ENCODE measurements around the gene ANO1.

ANO1 gene

DNA sequence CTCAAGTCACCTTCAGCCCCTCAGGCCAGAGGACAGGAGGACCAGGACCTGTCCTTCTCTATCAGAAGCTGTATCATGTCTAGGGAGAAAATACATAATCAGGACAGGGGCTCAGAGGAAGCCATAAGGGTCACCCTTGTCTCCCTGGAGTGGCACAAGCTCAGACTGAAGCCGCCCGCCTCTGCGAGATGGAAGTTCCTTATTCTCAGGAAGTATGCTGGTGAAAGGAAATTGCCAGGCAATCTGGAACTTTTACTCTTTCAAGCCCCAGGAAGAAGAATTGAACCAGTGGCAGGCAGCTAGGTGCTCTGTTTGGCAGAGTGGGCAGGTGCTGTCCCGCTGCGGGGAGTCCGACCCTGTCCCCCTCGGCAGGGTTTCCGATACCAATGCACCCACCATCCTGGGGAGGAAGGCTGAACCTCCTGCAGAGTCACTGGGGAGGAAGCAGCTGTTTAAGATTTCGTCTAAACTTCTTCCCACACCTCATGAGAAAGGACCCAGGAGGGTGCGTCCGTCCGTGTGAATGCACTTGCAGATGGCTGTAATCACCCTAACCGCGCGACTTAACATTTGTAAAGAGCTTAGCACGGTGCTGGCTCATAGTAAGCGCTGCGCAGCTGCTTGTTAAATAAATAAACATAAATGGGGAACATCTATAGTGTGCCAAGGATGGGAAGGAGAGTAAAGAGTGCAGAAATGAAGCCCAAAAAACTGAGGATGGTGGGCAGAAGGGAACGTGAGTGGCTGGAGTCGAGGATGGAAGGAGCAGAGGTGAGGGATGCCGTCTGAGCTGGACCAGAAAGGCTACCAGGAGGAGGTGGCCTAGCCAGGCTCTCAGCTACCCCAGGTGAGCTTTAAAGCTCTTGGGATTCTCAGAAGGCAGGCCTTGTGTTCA lies 5.0 kb upstream of the ANO1 start:
- no peak for DNase-seq (ENCODE audit: low read depth in 3 of 3)

DNA sequence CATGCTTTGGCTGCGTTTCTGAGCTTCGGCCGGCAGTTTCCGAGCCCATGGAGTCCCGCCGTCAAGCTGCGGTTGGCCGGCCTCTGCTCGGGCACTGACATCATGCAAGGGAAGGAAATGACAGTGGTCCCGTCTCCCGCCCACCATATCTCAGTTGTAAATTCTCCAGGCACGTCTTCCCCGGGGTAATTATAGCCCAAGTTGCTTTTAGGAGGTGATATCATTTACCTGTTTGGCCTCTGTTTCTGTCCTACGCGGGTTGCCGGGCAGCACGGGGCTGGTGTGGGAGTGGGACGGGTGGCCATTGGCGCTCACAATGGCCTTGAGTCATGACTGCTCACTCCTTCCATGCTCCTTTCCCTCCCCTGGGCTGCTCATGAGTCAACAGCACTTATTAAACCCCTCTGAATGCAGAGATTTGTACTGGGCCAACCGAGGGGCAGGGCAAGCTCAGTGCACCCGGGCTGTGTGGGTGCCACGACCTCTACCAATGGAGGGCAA lies 4.2 kb upstream of the ANO1 start:
- no peak for DNase-seq (ENCODE audit: low read depth in 3 of 3)

DNA sequence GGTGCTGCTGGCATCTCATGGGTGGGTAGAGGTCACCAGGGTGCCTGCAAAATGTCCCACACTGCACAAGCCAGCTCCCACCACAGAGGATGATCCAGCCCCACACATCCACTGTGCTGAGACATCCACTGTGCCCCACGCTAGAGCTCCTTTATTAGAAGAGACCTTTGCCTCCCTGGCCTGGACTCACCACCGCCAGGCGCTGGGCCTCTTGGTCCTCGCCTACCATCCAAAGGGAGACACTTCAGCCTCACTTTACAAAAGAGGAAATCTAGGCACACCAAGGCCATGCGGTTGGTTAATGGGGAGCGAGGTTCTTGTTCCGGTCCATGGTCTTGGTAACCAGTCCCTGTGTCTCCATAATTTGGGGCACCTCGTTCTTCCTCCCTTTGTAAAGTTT lies 3.4 kb upstream of the ANO1 start:
- DNase-seq (ENCODE audit: low read depth in 3 of 3), result no peak

DNA sequence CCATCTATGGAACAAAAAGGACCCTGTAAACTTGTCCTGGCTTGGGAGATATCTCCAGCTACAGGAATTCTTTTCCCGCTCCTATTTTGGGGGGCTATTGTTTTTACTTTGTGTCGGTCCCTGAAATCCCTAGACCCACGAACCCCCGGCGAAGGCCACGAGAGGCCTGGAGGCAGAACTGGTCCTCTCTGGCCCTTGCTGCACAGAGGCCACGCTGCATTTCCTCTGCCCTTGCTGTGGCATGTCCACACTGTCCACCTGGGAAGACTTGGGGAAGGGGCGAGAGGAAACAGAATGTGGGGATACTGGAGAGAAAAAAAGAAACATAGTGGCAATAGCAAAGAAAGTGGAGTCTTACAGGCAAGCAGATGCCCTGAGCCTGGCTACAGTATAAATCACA lies 2.3 kb upstream of the ANO1 start:
- DNase-seq (ENCODE audit: low read depth in 3 of 3), result no peak

DNA sequence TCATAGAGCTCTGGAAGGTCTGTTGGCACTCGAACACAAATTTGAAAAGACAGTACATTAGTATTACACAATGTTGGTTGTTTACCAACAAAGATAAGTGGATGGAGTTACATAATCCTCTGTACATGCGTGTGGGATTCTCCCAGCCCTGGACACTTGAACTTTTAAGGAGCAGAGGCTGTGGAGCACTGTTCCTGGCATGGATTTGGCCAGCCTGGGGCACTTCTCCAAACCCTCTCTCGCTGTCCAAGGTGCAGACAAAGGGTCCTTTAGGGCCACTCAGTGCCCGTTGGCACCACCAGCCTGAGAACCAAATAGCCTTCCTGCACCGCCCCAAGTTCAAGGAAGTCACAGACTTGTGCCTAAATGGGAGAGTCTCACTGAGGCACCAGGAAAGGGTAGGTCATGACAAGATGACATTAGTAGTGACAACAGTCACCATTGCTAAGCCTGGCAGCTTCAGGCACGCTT lies 1.6 kb upstream of the ANO1 start:
- DNase-seq (ENCODE audit: low read depth in 3 of 3), result no peak

DNA sequence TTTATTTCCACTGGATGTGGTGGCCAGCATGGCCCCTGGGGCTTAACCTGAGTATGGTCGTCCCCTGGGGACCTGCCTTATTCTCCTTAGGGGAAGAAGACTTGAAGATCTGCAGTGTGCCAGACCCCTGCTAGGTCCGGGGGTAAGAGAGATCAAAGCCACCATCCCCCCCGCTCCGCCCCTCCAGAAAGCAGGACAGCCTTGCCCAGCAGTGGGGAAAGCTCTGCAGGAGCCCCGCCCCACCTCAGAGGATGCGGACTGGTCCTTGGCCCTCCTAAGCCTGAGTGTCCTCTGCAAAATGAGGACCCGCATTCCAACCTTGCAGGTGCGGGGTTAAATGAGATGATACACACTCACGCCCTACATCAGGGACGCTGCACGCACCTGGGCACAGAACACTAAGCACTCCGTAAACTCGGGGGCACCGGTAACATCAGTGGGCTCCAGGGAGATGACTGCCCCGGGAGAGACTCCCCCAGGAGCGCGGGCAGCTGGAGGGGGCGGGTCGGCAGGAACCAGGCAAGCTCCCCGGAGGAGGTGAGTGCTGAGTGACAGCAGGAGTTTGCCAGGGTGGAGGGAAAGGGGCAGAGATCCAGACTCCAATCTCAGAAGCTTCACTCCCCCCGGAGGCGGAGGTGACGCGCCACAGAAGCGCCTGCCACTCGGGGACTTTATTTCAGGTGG lies 564 bp upstream of the ANO1 start:
- no peak for DNase-seq (ENCODE audit: low read depth in 3 of 3)

DNA sequence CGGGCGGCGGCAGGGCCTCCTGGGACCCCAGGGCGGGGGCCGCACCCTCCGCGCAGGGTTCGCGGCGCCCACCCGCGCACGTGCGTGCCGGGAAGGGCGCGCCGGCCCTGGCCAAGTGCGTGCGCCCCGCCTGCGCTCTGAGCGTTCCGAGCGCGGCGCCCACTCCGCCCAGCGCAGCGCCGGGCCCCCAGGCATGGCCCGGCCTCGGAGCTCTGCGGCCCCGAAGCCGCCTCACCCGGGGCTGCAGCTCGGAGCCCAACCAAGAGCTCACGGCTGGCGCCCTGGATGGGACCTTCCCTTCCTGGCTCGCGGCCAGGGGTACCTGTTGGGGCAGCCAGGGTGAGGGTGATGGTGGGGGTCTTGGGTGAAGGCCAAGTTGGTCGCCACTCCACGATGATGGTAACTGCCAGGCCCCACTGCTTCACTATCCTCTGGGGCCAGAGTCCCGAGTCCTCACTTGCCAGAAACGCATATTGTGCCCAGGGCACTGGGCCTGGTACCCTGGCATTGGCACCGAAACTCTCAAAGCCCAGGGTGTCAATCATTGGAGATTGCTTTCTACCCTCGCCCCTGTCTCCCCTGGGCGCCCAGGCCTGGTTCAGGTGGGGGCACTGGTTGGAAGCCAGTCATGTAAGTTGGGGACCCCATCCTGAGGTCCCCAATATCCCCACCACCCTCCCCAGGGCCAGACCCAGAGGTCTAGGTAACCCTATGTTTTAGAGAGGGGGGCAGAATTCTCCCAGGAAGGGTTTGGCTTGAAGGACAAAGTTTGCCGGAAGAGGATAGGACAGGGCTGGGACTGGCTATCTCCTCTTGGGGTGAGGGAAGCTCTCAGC lies 882 bp downstream of the ANO1 start:
- no peak for DNase-seq (ENCODE audit: low read depth in 3 of 3)

DNA sequence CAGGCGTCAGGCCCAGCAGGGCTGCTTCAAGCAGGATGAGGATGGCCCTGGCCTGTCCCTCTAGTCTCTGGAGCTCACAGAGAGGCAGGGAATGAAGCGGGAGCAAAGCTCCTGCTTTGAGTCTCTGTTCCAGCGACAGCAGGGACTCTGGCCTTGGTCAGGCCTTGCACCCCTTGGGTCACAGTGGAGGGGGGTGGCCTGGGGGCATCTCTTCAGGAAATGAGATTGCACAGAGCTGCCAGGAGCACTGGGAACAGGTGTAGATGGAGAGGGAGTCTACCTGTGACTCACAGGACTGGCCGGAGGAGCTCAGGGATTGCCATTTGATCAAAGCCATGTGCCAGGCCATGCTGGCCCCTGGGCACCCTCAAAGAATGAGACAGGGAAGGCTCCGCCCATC lies 1.6 kb downstream of the ANO1 start:
- no peak for DNase-seq (ENCODE audit: low read depth in 3 of 3)

DNA sequence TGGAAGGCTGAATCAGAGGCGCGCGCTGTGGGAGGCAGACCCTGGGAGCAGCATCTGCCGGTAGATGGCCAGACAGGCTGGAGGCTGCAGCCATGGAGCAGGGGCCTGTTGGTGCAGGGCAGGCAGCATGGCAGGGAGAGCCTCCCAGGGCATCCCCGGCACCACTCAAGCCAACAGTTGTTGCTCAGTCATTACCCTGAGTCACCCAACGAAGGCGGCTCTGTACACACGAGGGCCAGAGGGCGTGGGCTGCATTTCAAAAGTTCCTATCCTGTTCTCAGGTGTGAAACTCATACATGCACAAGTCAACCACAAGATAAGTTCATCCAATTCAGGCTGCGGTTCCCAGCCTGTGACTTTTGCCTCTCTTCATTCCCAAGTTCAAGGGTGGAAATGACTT lies 2.6 kb downstream of the ANO1 start:
- DNase-seq (ENCODE audit: low read depth in 3 of 3), result no peak

DNA sequence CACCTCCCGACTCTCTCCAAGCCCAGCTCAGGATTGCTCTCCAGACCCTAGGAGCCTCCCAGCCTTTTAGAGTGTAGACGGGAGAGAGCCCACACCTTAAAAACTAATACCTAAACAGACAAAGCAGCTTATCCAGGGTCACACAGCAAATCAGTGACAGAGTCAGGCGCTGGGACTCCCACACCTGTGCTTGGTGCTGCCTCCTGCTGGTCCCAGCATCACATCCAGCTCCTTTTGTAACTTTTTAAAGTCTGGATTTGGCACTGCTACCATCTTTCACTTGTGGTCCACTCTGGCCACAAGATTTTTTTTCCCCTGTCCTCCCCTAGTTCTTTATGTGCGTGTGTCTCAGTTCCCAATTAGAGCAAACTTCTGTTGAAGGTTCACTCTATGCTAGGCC lies 4.7 kb downstream of the ANO1 start:
- no peak for DNase-seq (ENCODE audit: low read depth in 3 of 3)

DNA sequence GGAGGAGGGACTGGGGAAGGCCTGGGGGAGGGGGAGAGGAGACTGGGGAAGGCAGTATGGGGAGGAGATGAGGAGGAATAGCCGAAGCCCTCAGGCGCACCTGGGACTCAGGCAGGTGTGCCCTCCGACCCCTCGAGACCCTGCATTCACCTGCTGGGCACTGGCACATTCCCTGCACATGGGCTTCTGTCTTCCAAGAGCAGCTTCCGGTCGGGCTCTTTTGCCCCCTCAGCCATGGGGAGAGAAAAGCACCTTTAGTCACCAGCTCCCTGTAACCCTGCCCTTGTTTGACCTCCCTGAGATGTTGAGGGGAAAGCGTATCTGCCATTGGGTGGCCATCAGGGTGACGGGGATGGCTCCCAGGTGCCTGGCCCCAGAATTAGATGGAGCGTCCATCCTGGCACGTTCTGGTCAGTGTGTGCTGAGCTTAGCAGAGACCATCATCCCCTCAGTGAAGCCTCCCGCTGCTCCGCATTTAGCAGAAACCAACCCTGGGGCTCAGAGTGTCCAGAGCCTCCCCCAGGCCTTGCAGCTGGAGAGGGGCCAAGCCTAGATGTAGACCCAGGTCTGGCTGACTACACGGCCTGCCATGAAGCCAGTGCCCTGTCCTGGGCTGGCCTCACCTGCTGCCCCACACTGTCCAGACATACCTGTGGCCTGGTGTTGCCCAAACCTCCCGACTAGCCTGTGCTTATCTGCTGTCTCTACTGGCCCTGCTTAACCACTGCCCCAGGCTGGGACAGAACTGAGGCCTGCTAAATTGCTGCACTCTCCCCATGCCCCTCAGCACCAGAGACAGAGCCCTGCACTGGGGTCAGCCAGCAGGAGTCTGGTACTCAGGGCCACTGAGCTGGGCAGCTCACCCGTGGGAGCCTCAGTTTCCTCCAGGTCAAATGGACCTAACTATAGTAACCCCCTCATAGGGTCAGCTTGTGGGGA lies 6.2 kb downstream of the ANO1 start:
- no peak for DNase-seq (ENCODE audit: low read depth in 3 of 3)

DNA sequence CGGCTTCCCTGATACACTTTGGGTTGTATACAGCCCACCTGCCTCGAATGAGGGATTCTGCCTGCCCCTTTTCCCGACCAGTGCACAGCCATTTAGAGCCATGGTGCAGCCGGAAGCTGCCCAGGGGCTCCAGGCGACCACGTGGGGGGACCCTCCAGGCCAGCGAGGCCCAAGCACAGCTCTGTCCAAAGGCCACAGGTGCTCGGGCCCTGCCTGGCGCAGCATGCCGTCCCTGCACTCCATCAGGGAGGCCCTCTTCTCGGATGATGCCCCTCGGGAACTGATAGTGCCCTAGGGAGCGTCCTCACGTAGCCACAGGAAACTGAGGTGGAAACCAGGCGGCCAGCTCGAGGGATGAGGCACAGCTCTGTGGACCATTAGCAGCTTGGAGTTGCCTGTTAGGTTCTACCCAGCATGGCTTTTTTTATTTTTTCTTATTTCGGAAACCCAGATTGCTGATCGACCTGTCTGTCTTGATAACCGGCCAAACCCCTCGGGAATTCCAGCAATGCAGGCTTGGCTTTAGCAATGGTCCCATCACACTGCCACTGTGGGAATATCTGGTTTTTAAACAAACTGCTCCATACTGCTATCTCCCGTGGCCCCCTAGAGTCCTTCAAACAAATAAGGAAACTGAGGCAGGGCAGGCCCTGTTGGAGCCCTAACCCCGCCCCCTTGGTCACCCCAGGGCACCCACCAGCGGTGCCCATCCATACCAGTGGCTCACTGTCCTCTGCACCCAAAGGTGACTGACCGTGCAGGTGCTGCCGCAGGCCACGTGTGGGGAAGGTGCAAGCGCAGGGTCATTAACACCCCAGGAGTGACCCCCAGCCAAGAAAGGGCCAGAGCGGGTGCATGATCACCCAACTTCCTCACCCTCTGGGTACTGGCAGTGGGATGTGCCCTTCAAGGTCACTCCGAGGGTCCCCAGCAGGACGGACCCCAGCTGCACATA lies 8.0 kb downstream of the ANO1 start:
- no peak for DNase-seq (ENCODE audit: low read depth in 3 of 3)

DNA sequence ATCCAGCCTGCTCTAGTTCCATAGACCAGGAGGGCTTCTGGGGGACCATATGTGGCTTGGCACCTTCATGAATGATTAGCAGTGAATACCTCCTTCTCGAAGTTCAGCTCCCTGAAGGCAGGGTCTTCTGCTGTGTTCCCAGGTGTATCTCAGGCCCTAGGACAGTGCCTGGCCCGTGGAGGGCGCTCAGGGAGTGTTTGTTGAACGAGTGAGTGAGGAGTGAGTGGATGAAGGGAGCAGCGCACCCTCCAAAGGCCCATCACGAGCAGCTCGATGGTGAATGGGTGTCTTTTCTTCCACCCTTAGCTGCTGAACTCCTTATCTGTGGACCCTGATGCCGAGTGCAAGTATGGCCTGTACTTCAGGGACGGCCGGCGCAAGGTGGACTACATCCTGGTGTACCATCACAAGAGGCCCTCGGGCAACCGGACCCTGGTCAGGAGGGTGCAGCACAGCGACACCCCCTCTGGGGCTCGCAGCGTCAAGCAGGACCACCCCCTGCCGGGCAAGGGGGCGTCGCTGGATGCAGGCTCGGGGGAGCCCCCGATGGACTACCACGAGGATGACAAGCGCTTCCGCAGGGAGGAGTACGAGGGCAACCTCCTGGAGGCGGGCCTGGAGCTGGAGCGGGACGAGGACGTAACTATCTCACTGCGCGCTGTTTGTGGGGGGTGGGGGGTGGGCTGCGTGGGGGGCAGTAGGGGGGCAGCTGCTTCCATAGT lies 9.5 kb downstream of the ANO1 start:
- DNase-seq (ENCODE audit: low read depth in 3 of 3), result no peak

DNA sequence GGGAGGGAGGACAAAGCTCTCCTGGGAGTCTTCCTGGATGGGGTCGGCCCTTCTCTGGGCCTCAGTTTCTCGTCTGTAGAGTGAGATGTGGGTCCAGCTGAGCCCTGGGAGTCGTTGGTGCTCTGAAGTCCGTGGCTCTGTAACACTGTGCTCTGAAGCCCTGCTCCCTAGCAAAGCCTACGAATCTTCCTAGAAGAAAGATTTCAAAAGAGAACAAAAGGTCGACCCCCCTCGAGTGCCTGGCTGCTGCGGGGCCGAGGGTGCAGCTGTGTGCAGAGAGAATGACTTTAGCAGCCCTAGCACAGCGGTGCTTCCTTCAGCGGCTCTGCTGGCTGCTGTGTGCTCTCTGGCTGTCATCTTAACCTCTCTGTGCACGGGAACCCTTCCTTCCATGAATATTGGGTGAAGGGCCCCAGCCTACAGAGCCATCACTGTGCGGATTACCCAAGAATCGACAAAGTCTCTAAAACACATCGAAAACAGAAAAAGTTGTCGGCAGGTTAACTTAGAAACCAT lies 10.7 kb downstream of the ANO1 start:
- no peak for DNase-seq (ENCODE audit: low read depth in 3 of 3)

DNA sequence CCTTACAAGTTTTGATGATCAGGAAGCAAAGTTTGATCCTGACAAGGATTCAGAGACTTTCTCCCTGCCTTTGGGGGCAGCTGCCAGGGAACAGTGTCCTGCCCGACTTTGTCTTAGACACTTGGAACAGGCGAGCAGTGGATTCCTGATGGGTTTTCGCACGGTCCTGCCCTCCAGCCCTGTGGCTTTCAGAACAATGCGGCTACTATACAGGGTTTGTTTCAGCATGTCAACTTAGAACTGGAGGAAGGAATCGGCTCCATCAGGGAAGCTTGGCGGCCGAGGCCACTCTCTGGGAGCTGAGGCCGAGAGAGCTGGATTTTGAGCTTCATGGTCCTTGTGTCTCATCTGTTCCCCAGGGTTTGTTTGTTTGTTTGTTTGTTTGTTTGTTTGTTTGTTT lies 11.5 kb downstream of the ANO1 start:
- no peak for DNase-seq (ENCODE audit: low read depth in 3 of 3)

DNA sequence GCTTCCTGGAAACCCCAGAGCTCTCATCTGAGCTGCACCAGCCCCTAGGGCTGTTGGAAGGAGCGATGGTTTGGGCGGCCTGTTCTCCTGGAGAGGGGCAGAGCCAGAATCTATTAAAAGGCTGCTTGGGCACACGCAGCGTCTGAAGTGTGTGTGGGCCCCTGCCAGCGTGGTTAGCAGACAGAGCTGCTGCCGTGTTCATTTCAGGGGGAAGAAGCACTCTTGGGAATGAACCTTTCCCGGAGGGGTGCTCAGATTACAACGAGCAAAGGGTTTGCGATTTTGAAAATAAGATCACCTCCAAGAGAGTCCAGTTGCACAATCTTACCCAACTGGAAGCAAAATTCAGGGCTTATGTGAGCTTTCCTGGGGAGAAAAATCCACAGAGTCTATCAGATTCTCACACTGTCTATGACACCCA lies 12.9 kb downstream of the ANO1 start:
- DNase-seq (ENCODE audit: low read depth in 3 of 3), result no peak

DNA sequence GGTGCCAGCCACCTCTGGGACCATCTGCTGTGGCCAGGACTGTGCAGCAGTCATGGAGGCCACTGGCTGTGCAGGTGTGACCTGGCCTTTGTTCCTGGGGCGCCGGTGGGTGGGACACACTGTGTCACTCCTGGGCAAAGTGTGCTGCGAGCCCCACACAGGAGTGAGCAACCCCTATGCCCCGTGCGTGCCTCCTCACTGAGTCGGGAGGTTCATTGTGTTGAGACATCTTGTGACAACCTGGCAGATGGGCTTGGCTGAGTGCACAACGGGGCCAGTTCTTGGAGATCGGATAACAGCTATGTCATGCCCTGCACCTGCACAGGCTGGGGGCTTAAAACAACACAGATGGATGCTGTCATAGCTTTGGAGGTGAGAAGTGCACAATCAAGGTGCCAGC lies 13.5 kb downstream of the ANO1 start:
- DNase-seq (ENCODE audit: low read depth in 3 of 3), result no peak

DNA sequence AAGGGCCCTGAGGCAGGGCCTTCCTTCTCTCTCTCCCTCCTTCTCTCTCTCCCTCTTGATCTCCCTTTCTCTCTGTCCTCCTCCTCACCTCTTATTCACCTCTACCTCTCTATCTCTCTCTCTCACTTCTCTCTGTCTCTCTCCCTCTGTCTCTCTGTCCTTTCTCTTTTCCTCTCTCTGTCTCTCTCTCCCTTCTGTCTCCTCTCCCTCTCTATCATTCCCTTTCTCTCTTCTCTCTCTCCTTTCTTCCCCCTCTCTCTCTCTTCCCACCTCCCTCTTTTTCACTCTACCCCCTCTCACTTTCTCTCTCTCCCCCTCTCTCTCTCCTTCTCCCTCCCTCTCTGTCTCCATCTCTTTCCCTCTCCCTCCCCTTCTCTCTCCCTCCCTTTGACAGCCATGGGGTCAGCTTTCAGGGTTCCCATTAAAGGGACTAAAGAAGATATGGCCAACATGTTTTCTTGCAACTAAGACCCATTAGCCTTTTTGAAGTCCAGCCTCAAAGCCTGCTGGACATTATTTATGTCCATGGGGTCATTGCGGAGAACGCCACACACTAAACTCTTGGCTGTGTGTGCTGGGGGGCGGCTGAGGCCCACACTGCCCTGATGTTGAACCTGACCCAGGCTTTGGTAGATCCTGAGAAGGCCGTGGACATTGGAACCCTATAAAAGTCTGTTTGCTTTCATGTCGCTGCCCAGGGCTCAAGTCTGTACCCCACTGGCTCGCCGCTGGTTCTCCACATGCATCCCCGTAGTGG lies 15.0 kb downstream of the ANO1 start:
- no peak for DNase-seq (ENCODE audit: low read depth in 3 of 3)

Measured in stimulated activated CD4-positive, alpha-beta T cell treated with anti-CD3 and anti-CD28 coated beads, TNF-alpha, amount 100 ng/mL, for 48 hours (primary cell).